Small intestine (tissue), 7 donors: Measurements from ENCODE around the gene RPS15A. TPM values are rescaled to one million over a fixed set of nuclear protein-coding genes. Genes with fewer than 3 reads are reported as not detected.
"Not testable (repeated sequence)": the region's sequence is repeated elsewhere in the genome, so short reads cannot be mapped to it uniquely, and the experiment has no call there.

ENCODE experiments used
- DNase-seq, 2 donors: peaks; one replicate each; pipeline versions ENCODE4 v3.0.0 to v3.0.0-alpha.2; 2013
- FAIRE-seq: peaks from 2 replicates; lab custom pipeline; 2012; peaks lifted over from hg19 to GRCh38; lab: Jason Lieb, UNC
- H3K27ac ChIP-seq, 3 donors: one replicate each; pipeline ENCODE4 v1.5.1; 2013; ENCODE audit warnings: low read length in 2 of 3, mild to moderate bottlenecking in 2 of 3, control low read depth in 1 of 3, inconsistent platforms in 1 of 3, low read depth in 1 of 3, moderate library complexity in 1 of 3
- H3K27me3 ChIP-seq, 3 donors: one replicate each; pipeline ENCODE4 v1.6.1; 2013; ENCODE audit warnings: low read length in 3 of 3, inconsistent platforms in 1 of 3; ENCODE audit not compliant: control insufficient read depth in 3 of 3, insufficient read depth in 3 of 3
- H3K36me3 ChIP-seq, 3 donors: one replicate each; pipeline ENCODE4 v1.6.1; 2013; ENCODE audit warnings: low read length in 3 of 3, inconsistent platforms in 1 of 3, low read depth in 1 of 3, mild to moderate bottlenecking in 1 of 3, moderate library complexity in 1 of 3; ENCODE audit not compliant: control insufficient read depth in 3 of 3, insufficient read depth in 2 of 3
- H3K4me1 ChIP-seq, 3 donors: one replicate each; pipeline ENCODE4 v1.6.1; 2013; ENCODE audit warnings: low read length in 2 of 3, inconsistent platforms in 1 of 3, low read depth in 1 of 3, mild to moderate bottlenecking in 1 of 3, moderate library complexity in 1 of 3; ENCODE audit not compliant: control insufficient read depth in 3 of 3, insufficient read depth in 2 of 3
- H3K4me3 ChIP-seq, 3 donors: one replicate each; pipeline ENCODE4 v1.5.1; 2013; ENCODE audit warnings: low read length in 3 of 3, control low read depth in 1 of 3, inconsistent platforms in 1 of 3, low read depth in 1 of 3, mild to moderate bottlenecking in 1 of 3, moderate library complexity in 1 of 3
- H3K9me3 ChIP-seq, 2 donors: one replicate each; pipeline ENCODE4 v1.6.1; 2013; ENCODE audit warnings: low read depth in 1 of 2, low read length in 1 of 2; ENCODE audit not compliant: control insufficient read depth in 2 of 2, insufficient read depth in 1 of 2
- WGBS, 3 donors: extraction: QIAGEN DNeasy Blood & Tissue Kit; methylation state at CpG; one replicate each; pipeline ENCODE4 v1.1.7; 2013; 5-methylcytosine and 5-hydroxymethylcytosine counted together
- polyA plus RNA-seq, 4 donors: library from polyadenylated mRNA; stranded (reverse) in 3 of 4; unstranded in 1 of 4; fragments of 200-250 nt in 3 of 4; fragments of 120-200 nt in 1 of 4; gene quantifications; one replicate each; pipeline versions ENCODE4 v1.2.1 to v1.2.3, GENCODE V29; 2013
- donor health status: healthy with polysubstance abuse.
- donor health status: control.
- donor health status: control.
- donor health status: Bipolar disorder and iron deficiency.
- donor health status: healthy.

Gene RPS15A
- polyA plus RNA-seq, 4 donors, result 2,630 to 4,880 (median 3,438) TPM

GRCh38 chr16:18781232-18781631 is 8.9 kb downstream of the RPS15A start:
- H3K27me3 ChIP-seq, H3K9me3 ChIP-seq, DNase-seq, H3K4me1 ChIP-seq, H3K27ac ChIP-seq, FAIRE-seq, H3K4me3 ChIP-seq: not testable (repeated sequence)
- H3K36me3 ChIP-seq, result peaks cover 12 to 27% (median 25%) of the 10 kb centered on the region in 3 donors
- WGBS, 3 donors, result 80 to 92% (median 87%) methylated on average over 5 to 6 of the region's 6 CpGs

- not testable (repeated sequence) for H3K27ac ChIP-seq, H3K9me3 ChIP-seq, H3K27me3 ChIP-seq, FAIRE-seq, H3K4me1 ChIP-seq, H3K4me3 ChIP-seq, DNase-seq
- peaks cover 12 to 25% (median 22%) of the 10 kb centered on the region in 3 donors for H3K36me3 ChIP-seq
- WGBS, 3 donors, result 57 to 70% (median 63%) methylated on average over 7 to 8 of the region's 8 CpGs
Observed at GRCh38 chr16:18780460-18781026, 9.6 kb downstream of the RPS15A start.

- WGBS, 3 donors, result 100% methylated on average over 1 of the region's 1 CpG
- H3K9me3 ChIP-seq, DNase-seq, H3K27ac ChIP-seq, FAIRE-seq, H3K36me3 ChIP-seq, H3K4me3 ChIP-seq, H3K27me3 ChIP-seq, H3K4me1 ChIP-seq: not testable (repeated sequence)
Observed at GRCh38 chr16:18777664-18778063, 12.5 kb downstream of the RPS15A start.

GRCh38 chr16:18776334-18776733 is 13.8 kb downstream of the RPS15A start:
- not testable (repeated sequence) for FAIRE-seq, H3K4me1 ChIP-seq, H3K27ac ChIP-seq, H3K9me3 ChIP-seq, H3K36me3 ChIP-seq, DNase-seq, H3K27me3 ChIP-seq, H3K4me3 ChIP-seq
- WGBS, 3 donors, result 68 to 81% (median 74%) methylated on average over 5 of the region's 5 CpGs

- H3K27me3 ChIP-seq, H3K27ac ChIP-seq, H3K9me3 ChIP-seq, FAIRE-seq, H3K4me1 ChIP-seq, DNase-seq, H3K4me3 ChIP-seq, H3K36me3 ChIP-seq: not testable (repeated sequence)
- WGBS, 3 donors, result 91 to 97% (median 97%) methylated on average over 4 of the region's 4 CpGs
Observed at GRCh38 chr16:18774651-18775050, 15.5 kb downstream of the RPS15A start.

- not testable (repeated sequence) for H3K9me3 ChIP-seq, H3K4me1 ChIP-seq, H3K36me3 ChIP-seq, H3K27ac ChIP-seq, FAIRE-seq, H3K27me3 ChIP-seq, DNase-seq, H3K4me3 ChIP-seq
- WGBS, 3 donors, result 77 to 84% (median 82%) methylated on average over 7 of the region's 7 CpGs
Observed at GRCh38 chr16:18772171-18772570, 18.0 kb downstream of the RPS15A start.

GRCh38 chr16:18770336-18770962 is 19.7 kb downstream of the RPS15A start:
- H3K9me3 ChIP-seq, H3K27ac ChIP-seq, H3K36me3 ChIP-seq, DNase-seq, H3K4me1 ChIP-seq, FAIRE-seq, H3K4me3 ChIP-seq, H3K27me3 ChIP-seq: not testable (repeated sequence)
- 88 to 92% (median 91%) methylated on average over 11 of the region's 11 CpGs for WGBS, 3 donors

GRCh38 chr16:18767217-18767616 is 22.9 kb downstream of the RPS15A start:
- not testable (repeated sequence) for H3K9me3 ChIP-seq, FAIRE-seq, DNase-seq, H3K36me3 ChIP-seq, H3K4me3 ChIP-seq, H3K27ac ChIP-seq, H3K27me3 ChIP-seq, H3K4me1 ChIP-seq
- WGBS, 3 donors, result 41 to 47% (median 46%) methylated on average over 6 of the region's 7 CpGs
